ENCODE results near the gene ZNF253. TPM values are rescaled to one million over a fixed set of nuclear protein-coding genes. Genes with fewer than 3 reads are reported as not detected.

ZNF253 gene
- total and polyA plus RNA-seq, 9 of the 15 experiments (the other 6 are each of a cell fraction or from before 2014, with no cell fraction given), result 4.0 to 14.4 (median 7.5) TPM

GRCh38 chr19:19900729-19901444 is 35.2 kb downstream of the ZNF253 start, which contains the start of gene ZNF93 (continued):
- no peak for TF ChIP-seq E4F1 (CRISPR knock-in tag; IDR thresholded peaks at IDR 0.05; ENCODE audit: borderline replicate concordance)
- no peak for TF ChIP-seq TBL1XR1 (IDR thresholded peaks at IDR 0.05; ENCODE audit: low read length in 2 of 2)
- TF ChIP-seq MBD2 (IDR thresholded peaks at IDR 0.05; ENCODE audit: borderline replicate concordance, low read depth), result peak; percentile 85
- no peak for TF ChIP-seq TEAD1 (CRISPR knock-in tag; IDR thresholded peaks at IDR 0.05)
- TF ChIP-seq NCOR1 (IDR thresholded peaks at IDR 0.05), result no peak
- TF ChIP-seq ZBTB17 (CRISPR knock-in tag; IDR thresholded peaks at IDR 0.05), result 0 out of 2 replicates have a peak, but pooled peaks have one; percentile 9
- no peak for TF ChIP-seq SREBF2 (CRISPR knock-in tag; IDR thresholded peaks at IDR 0.05)
- peak; percentile 86 for TF ChIP-seq POLR2G (IDR thresholded peaks at IDR 0.05; ENCODE audit: low read depth, low read length)
- peak; percentile 81 for TF ChIP-seq L3MBTL2 (IDR thresholded peaks at IDR 0.05)
- TF ChIP-seq ETS1 (conservative IDR thresholded peaks at IDR 0.05; ENCODE audit: control insufficient read depth, low read depth, low read length), result no peak; the same call in 1 of the 2 replicates
- TF ChIP-seq ZSCAN29 (IDR thresholded peaks at IDR 0.05), result no peak
- TF ChIP-seq KDM1A (IDR thresholded peaks at IDR 0.05), result no peak
- no peak for TF ChIP-seq BACH1 (tag; IDR thresholded peaks at IDR 0.05)
- TF ChIP-seq SIRT6 (IDR thresholded peaks at IDR 0.05; ENCODE audit: low read depth, low read length), result no peak
- no peak for TF ChIP-seq ZC3H8 (IDR thresholded peaks at IDR 0.05)
- TF ChIP-seq MEF2D (tag; conservative IDR thresholded peaks at IDR 0.05; ENCODE audit: low read depth), result no peak
- TF ChIP-seq, protein P1, sequence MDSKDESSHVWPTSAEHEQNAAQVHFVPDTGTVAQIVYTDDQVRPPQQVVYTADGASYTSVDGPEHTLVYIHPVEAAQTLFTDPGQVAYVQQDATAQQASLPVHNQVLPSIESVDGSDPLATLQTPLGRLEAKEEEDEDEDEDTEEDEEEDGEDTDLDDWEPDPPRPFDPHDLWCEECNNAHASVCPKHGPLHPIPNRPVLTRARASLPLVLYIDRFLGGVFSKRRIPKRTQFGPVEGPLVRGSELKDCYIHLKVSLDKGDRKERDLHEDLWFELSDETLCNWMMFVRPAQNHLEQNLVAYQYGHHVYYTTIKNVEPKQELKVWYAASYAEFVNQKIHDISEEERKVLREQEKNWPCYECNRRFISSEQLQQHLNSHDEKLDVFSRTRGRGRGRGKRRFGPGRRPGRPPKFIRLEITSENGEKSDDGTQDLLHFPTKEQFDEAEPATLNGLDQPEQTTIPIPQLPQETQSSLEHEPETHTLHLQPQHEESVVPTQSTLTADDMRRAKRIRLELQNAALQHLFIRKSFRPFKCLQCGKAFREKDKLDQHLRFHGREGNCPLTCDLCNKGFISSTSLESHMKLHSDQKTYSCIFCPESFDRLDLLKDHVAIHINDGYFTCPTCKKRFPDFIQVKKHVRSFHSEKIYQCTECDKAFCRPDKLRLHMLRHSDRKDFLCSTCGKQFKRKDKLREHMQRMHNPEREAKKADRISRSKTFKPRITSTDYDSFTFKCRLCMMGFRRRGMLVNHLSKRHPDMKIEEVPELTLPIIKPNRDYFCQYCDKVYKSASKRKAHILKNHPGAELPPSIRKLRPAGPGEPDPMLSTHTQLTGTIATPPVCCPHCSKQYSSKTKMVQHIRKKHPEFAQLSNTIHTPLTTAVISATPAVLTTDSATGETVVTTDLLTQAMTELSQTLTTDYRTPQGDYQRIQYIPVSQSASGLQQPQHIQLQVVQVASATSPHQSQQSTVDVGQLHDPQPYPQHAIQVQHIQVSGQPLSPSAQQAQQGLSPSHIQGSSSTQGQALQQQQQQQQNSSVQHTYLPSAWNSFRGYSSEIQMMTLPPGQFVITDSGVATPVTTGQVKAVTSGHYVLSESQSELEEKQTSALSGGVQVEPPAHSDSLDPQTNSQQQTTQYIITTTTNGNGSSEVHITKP (IDR thresholded peaks at IDR 0.05; ENCODE audit: partially characterized antibody), result no peak
- no peak for TF ChIP-seq SMAD1 (IDR thresholded peaks at IDR 0.05; ENCODE audit: low read depth, low read length, partially characterized antibody)
- TF ChIP-seq ZNF217 (CRISPR knock-in tag; IDR thresholded peaks at IDR 0.05), result no peak

Data from K562 (cell line).